HG03064 (cell line): Measurements from ENCODE around the gene TBC1D21.

Experiments used
- ATAC-seq: cut with Tn5 transposase; IDR thresholded peaks from one replicate; pipeline ENCODE4 v1.9.1; 2021; ENCODE audit warnings: low read depth; ENCODE audit not compliant: unreplicated experiment

Gene TBC1D21, protein sequence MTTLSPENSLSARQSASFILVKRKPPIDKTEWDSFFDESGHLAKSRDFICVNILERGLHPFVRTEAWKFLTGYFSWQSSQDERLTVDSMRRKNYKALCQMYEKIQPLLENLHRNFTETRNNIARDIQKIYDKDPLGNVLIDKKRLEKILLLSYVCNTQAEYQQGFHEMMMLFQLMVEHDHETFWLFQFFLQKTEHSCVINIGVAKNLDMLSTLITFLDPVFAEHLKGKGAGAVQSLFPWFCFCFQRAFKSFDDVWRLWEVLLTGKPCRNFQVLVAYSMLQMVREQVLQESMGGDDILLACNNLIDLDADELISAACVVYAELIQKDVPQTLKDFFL

DNA sequence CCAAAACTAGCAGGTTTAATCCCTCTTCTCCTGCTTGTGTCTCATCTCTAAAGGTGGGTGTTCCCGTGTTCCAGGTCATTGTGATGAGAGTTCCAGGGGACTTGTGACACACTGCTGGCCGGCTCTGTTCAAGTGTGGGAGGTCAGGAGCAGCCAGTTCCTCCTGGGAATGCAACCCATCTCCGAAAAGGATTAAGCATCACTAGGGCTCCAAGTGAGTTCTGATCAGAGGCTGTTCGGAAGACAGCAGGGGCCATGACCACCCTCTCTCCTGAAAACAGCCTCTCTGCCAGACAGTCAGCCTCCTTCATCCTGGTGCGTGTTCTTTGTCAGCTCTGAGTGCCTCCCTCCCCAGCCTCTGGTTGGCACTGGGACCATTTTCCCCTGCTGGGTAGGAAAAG, at the start of gene TBC1D21:
Gene TBC1D21, plus strand, starts transcription at position 109 of the 400 bp plus-strand sequence. Its CDS starts 146 bp downstream, at position 255.
- no peak for ATAC-seq

DNA sequence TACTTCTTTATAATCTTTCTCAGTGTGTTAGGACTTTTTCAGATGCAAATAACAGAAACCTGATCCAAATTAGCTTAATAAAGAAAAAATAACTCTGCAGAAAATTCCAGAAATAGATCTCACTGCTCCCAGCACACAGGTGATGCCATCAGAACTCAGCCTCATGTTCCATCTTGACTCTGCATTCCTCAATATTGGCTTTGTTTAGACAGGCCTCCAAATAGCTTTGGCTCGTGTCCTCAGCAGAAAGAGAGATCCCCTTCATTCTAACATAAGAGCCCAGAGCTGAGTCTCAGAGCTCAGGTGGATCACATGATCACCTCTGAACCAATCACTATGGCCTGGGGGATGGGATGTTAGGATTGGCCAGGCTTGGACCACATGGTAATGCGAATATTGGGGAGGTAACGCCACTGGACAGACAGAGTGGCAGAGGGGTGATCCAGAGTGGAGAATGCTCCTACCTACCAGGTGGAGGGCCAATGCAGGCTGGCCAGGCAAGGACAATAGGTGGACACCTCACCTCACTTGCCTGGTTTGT, 46.6 kb upstream of the TBC1D21 start:
- ATAC-seq = no peak

DNA sequence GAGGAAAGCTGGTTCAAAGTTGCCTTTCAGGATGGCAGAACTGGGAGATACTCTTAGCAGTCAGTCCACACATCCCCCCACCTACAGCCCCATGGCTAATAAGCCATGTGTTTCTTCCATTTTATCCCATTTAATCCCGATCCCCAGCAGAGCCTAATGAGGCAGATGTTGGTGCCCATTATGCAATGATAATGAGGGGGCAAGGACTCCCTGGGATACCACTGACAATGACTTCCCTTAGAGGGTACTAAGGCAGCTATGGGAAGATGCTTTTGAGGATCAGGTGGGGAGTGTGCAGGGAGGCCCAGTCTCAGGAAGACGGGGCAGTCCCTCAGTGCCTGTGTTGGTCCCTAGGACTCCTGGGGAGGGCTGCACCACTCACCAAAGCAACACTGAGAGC, 43.8 kb upstream of the TBC1D21 start:
- no peak for ATAC-seq

DNA sequence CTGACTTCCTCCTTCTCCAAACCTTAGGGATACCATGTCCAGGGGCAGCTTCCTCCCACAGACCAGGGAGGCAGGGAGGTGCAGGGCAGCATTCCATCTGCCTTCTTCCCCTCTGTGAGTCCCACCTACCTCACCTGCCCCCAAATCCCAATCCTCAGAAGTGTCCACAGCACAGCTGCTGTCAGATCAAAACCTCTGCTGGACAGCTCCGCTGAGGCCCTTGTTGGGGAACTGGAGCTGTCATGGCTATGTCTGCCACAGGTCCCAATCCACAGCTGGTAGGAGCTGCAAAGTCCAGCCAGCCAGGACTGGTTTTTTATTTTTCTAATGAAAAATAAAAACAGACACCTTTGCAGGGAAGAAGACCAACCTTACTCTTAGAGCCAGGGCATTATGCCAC, 40.7 kb upstream of the TBC1D21 start:
- no peak for ATAC-seq

DNA sequence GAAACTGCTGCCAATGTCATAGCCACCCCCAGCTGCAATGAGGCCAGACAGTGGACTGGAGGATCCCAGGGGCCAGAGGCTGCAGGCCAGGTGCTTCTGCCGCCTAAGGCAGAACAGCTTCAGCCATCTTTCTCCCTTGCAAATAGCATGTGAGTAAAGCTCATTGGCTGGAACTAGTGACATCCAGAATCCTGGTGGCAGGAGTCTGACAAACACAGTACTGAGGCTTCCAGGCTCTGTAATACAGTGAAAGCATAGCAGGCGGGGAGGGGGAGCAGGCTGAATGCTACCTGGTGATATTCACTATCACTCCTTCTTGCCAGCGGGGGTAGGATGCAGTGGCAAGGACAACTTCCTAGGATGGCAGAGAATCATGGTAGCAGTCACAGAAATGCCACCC, 36.5 kb upstream of the TBC1D21 start:
- ATAC-seq = no peak

DNA sequence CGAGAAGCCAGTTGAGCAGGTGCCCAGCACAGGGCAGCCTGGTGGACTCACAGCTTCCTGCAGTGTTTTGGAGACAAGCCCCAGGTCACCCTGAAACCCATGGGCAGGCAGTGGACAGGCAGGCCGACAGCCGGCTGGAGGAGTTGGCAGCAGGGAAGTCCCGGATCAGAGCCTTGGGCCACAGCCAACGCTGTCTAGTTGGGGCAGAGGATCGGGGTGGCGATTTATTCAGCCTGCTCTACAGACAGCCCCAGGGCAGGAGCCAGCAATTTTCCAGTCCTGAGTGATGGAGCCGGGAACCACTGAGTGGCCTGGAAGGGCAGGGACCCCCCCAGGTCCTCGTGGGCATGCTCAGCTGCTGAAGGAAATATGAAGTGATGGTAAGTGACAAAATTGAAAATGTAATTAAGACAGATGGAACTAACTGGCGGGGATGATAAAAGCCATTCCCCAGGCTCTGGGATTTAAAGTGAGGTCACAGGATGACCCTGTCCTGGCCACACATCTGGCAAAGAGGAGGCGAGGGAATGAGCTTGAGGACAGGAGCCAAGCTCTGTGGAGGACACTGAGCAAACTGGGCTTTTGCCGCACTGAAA, 34.4 kb upstream of the TBC1D21 start:
- no peak for ATAC-seq

DNA sequence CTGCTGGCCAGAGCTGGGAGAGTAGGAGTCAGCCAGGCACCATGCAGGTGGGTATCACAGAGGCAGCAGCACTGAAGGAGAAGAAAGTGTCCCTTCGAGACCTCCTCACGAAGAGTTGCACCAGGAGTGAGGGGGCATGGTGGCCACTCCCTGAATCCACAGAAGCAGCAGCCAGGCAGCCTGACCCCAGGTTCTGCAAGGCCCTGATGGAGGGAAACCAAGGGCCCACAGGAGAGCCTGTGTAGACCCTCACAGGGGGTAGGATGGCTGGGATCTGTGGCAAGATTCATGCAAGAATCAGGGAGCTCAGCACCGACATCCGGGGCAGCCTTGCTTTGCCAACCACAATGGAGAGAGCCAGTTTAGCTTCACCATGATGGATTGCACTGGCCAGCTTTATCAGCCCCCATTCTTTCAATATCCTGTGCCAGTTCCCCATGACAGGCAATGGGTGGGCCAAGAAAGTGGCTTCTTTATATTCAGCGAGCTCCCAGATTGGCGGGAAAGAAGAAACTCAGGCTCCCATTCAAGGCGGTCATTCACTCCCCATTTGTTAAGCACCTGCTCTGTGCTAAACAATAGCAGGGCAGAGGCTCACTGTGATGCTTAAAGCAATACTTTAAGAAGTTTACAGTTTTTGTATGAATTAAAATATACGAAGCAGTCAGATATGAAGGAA, 33.5 kb upstream of the TBC1D21 start:
- ATAC-seq = no peak

DNA sequence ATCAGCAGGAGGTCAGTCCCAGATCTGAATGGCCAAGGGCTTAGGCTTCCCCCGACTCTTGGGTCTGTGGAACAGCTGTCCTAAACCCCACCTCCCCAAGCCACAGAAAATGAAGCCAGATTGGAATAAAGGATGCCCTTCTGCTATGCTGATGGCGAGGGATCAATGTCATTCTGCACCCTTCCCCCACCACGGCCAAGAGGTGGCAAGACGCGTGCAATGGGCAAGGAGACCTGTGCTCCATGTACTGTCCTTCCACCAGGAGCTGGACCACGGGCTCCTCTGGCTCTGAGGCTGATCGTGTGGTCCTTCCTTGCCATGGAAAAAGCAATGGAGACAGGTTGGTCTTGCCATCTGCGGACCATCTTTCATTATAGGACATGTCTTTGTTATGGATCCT, 32.6 kb upstream of the TBC1D21 start:
- ATAC-seq = no peak

DNA sequence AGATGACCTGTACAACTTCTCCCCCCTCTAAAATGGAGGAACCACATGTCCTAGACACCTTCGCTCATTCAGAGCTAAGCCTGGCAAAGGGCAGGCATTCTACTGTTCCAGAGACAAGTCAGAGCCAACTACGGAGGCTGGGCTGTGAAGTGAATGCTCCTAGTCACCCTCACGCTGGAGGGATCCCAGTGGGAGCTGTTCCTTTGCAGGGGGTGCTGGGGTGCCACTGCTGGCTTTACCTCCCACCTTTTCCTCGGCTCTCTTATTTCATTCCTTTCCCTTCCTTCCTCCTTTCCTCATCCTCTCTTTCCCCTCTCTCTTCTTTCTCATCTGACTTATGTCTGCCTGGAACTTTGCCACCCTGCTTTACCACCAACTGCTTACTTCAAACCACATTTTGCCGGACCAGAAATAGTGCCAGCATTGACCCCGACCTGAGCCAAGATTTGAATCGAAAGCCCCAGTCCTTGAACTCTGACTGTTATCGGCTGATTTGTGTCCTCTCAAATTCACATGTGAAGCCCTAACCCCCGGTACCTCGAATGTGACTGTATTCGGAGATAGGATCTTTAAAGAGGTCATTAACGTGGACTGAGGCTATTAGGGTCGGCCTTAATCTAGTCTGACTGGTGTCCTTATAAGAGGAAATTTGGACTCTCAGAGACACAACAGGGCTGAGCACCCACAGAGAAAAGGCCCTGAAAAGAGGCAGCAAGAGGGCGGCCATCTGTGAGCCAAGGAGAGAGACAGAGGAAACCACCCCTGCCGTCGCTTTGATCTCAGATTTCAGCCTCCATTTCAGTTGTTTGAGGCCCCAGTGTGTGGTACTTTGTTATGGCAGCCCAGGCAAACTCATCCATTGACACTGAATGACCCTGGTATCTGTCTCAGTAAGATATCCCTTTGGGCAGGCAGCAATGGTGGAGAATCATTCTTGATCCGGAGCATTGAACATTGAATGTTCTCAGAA, 31.3 kb upstream of the TBC1D21 start:
- ATAC-seq = no peak

DNA sequence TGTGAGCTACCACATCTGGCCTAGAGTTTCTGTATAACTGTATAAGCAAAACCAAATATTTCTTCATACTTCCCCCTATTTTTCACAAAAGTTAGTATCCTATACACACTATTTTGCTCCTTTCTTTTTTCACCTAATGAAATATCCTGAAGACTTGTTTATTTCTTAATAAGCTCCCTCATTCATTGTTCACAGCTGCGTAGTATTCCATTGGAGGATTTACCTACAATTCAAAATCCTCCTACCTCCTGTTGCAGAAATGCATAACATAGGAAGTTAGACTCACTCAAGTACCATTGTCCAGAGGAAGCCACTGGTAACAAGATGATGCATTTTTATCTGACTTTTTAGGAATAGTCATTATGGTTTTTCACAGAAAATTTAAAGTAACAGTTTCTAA, 29.6 kb upstream of the TBC1D21 start:
- no peak for ATAC-seq

DNA sequence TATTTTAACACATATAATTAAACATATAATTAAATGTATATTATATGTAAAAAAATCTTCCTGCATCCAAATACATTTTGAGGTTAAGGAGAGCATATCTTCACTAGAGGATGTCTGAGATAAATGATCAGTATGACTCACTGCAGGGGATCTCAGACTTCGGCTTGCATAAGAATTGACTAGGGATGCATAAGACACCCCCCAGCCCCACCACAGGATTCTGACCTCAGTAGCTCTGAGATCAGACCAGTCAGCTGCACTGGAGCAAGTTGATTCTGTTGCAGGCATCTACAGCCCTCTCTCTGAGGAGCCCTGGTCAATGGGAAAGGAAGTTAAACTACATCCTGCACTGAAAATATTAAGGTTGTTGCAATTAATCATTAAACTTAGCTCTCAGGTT, 29.0 kb upstream of the TBC1D21 start:
- no peak for ATAC-seq

DNA sequence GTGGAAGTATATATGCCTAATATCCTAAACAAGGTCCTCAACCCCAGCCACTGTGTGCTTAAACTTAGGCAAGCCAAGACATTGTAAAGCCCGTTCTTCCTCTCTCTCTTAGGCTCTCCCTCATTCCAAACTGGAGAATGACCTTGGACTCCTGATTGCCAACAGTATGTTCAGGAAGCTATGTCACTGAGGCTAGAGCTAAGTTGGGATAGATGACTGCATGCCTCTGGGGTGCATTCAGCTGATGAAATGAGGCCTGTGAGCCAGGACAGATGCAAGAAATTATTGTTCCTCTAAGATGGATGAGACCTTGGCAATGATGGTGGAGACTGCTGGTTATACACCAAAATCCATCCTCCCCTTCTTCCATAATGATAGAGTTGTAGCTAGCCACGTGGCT, 27.9 kb upstream of the TBC1D21 start:
- no peak for ATAC-seq

DNA sequence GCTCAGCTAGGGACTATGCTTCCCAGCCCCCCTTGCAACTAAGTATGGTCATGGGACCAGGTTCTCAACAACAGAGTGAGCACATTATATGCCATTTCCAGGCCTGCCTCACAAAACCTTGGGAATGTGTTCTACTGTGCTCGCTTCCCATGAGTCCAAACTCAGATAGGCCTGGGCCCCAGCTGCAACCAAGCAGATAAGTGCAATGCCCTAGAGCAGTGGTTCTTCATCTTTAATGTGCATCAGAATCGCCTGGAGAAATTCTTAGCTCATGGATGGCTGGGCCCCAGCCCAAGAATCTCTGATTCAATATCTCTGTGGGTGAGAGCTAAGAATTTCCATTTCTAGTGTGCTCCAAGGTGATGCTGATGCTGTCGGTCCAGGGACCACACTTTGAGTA, 27.5 kb upstream of the TBC1D21 start:
- no peak for ATAC-seq

DNA sequence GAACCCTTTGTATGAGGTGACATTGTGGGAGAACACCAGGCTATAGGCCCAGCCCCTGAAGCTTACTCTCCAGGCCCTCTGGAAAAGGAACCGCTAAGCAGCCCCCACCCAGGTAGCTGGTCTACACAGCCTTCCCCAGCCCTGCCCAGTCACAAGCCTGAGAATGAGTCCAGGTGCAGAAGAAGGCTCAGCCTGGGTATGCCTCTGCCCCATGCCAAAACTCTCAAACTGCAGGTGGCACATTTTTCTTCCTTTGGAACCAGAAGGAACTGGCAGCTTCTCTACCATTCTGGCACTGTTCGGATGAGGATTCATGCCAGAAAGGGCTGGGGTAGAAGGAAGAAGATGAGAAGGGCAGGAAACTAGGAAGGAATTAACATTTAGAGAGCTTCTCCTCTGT, 23.7 kb upstream of the TBC1D21 start:
- no peak for ATAC-seq

DNA sequence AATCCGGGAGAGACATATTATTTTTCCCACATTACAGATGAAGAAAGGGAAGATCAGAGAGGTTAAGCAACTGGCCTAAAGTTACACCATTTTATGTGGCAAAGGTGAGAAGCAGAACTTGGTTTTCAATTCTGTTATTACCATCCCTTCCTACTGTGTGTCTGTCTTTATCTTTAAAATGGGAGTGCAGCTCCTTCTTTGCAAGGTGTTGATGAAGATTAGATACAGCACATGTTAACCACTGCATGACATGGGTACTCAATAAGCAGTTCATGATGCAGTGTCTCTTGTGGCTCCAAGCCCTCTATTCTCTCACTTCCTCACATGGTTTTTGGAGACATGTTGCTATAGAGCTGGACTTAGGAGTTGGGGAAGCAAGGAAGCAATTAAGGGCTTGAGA, 23.1 kb upstream of the TBC1D21 start:
- no peak for ATAC-seq

DNA sequence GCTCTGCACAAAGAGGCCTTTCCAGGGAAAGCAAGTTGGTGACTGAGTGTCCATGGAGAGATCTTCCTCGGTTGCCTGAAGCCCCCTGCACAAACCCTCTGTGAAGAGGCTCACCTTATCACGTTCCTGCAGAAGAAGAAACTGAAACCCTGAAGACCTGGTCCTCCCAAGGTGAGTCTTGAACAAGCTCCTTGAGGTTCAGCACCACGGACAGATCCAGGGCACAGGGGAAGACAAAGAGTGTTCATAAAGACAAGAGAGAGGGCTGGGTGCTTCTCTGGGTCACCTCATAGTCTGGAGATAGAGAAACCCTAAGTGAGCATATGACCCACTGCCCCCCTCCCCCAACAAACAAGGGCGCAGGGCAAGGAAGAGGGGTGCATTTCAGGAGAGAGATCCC, 21.7 kb upstream of the TBC1D21 start:
- ATAC-seq = no peak

DNA sequence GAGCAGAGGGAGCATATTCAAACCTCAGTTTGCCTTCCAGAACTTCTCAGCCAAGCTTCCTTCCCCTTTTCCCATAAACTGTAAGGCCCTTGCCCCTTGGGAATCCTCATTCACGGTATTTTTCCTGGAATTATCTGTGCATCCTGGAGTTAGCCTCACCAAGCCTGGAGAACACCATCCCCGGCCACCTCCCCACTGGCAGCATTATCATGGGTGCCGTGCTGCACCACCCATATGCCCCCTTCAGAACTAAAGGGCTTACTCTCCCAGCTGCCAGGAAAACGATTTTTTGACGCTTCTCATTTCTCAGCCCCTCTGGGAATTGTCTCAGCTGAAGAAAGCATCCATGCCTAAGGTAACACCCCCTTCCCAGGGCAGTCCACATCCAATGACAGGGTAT, 20.9 kb upstream of the TBC1D21 start:
- no peak for ATAC-seq

DNA sequence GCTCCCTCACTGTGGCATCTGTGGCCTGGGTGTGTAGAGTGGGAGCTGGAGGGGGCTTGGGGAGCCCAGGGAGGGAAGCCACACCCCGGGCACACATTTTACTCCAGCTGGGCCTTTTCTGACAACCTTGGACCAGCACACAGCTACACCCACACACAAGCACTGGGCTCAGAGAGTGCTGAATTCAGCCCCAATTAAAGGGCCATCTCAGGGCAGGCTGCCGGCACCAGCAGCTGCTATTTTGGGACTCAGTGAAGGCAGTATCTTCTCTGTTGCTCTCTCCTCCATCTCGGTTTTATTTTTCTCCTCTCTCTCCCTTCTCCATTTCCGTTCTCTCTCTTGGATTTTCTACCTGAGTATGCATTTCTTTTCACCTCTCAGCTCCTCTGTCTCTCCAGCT, 19.1 kb upstream of the TBC1D21 start:
- ATAC-seq = no peak

DNA sequence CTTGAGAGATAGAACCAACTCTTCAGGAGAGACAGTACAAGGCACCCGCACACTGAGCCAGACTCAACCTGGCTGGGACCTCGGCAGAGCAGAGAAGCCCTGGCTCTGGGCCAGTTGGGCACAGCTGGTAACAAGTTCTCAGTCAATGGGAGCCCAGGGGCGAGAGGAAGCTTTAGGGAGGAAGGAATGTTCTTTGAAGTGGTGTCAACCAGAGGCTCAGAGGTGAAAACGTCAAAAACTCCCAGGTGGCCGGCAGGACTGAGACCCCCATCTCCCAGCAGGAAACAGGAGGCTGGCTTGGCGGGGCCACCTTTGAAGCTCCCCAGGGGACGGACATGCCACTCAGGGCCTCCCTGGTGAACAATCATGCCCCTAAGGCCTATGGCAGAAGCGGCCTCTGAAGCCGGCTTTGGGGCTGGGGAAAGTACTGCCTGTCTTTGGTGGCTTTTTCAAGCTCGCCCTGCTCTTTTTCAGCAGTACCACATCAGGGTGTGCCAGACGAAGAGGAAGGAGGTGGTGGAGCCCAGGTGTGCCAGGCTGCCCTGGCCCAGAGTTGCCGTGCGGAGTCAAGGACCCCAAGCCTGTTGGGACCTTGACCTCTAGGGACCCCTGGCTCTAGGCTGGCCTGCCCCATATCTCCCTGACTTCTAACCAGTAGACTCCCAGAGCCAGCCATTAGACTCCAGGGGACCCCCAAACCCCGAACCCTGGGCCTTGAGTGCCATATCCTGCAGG, 16.7 kb upstream of the TBC1D21 start:
- ATAC-seq = no peak
